Measurements from ENCODE around the gene SIGLEC14.
A peak's percentile ranks its signal among the peaks of the same experiment; 100 is the strongest.
"Not testable (repeated sequence)": the region's sequence is repeated elsewhere in the genome, so short reads cannot be mapped to it uniquely, and the experiment has no call there.

SIGLEC14 gene

DNA sequence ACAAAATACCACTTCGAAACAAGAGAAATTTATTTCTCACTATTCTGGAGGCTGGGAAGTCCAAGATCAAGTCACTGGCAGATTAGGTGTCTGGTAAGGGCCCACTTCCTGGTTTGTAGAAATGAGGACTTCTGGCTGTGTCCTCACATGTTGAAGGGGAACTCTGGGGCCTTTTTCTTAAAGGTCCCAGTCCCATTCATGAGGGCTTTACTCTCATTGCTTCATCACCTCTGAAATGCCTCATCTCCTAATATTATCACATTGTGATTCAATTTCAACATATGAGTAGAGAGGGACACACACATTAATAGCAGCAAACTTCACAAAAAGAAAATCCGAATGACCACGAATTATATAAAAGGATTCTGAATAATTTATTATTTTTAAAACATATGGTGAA is 21.6 kb upstream of the SIGLEC14 start:
- no peak for DNase-seq

- DNase-seq = no peak
These were observed 18.4 kb upstream of the SIGLEC14 start for GRCh38 chr19:51664997-51665396.

- DNase-seq = no peak
These were observed 17.5 kb upstream of the SIGLEC14 start for GRCh38 chr19:51664131-51664530.

DNA sequence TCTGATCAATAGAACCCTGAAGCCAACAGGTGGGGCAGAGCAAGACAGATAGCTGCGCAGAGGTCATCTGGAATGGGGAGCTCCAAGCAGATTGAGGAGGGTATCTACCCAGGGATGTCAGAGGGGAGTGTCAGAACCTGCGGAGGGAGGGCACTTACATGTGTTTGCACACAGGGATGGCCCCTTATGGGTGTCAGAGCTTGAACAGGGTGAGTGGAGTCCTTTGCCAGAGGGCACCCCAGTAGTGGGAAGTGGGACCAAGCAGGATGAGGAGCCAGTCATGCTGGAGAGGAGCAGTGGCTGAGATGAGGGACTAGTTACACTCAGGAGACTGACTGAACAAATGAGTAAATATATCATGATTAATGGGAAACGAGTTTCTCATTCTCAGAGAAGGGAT is 17.0 kb upstream of the SIGLEC14 start:
- DNase-seq = no peak

GRCh38 chr19:51660975-51661600 is 14.5 kb upstream of the SIGLEC14 start:
- peak; percentile 67 to 74 for DNase-seq

- DNase-seq = no peak
These were observed 8.2 kb upstream of the SIGLEC14 start for GRCh38 chr19:51654783-51655182.

DNA sequence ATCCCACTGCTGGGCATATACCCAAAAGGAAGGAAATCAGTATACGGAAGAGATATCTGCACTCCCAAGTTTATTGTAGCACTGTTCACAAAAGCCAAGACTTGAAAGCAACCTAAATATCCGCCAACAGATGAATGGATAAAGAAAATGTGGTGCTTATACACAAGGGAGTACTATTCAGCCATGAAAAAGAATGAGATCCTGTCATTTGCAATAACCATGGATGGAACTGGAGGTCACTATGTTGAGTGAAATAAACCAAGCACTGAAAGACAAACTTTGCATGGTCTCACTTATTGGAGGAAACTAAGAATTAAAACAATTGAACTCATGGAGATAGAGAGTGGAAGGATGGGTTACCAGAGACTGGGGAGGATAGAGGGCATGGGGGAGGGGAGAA is 6.5 kb upstream of the SIGLEC14 start:
- DNase-seq = no peak

DNA sequence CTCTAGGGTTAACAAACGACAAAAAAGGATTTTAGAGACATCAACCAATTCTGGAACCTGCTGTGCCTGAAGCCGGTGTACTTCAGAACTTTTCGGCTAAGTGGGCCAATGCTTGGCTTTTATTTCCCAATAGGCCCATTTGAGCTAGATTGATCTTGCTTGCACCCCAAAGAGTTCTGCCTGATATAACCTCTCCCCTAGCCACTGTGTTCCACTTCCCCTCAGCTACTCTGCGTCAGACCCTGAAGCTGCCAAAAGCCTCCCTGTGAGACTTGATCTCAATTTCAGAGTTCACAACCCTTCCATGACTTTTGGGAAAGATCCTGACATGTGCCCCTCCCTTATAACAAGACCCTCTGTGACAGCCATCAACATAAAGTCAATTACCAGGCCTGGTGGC is 5.6 kb upstream of the SIGLEC14 start:
- DNase-seq = no peak

DNA sequence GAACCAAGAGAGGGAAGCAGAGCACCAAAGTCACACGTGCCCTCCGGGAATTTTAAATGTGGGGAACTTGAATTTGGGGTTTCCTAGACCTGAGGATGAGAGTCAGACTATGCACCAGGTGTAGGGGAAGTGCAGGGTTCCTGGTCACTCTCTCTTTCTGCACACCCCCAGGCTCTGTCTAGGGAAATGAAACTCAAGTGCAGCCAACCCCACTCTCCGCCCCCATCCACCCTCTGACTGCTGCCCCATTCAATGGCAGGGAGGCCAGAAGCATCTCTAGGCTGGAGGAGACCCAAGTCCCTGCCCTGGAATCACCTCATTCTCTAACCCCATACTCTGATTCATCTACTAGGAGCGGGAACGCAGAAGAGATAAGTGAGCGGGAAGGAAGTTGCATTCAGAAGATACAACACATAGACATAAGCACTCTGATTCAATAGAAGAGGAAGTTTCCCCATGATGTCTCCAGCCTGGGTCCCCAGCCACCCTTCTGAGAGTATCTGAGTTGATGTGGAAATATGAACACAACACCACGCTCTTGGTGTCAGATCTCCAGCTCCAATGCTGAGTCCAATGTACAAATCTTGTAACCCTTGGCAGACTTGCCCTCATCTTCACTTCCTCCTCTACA is 4.7 kb upstream of the SIGLEC14 start:
- DNase-seq = no peak

DNA sequence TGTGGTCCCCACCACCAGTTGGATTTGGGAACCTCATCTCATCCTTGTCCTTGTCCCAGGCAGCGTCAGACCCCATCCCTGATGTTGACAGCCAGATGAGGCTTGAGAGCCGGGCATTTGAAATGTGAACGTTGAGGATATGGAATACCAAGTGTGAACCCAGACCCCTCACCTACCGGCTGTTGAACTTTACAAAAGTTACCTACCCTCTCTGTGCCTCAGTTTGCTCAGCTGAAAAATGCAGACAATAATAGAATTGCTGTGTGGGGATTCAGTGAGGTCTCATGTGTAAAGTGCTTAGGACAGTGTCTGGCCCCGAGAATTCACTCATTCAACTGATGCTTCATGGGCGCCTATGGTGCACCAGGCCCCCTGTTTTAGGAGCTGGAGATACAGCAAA is 693 bp upstream of the SIGLEC14 start:
- no peak for DNase-seq

DNA sequence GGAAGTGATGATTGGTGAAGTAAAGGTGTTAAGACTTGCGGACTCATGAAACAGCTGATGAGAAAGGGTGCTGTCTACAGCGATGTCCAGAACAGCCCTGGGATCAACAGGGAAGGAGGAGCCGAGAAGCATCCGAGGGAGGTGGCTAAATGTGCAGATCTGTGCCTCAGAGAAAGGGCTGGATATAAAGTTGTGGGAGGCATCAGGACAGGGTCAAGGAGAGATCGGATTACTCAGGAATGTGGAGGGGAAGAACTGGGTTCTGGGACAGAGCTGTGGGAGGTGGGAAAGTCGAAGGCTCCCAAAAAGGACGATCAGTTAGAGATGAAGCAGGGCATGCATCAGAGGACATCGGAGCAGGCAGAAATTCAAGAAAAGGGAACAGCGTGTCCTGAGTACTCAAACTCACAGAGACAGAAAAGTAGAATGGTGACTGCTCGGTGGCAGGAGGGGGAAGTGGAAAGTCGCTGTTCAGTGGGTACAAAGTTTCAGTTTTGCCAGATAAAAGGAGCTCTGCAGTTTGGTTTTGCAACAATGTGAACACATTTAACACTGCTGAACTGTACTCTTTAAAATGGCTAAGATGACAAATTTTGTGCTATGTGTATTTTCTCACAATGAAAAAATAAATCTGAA is 1.9 kb downstream of the SIGLEC14 start:
- DNase-seq = no peak

DNA sequence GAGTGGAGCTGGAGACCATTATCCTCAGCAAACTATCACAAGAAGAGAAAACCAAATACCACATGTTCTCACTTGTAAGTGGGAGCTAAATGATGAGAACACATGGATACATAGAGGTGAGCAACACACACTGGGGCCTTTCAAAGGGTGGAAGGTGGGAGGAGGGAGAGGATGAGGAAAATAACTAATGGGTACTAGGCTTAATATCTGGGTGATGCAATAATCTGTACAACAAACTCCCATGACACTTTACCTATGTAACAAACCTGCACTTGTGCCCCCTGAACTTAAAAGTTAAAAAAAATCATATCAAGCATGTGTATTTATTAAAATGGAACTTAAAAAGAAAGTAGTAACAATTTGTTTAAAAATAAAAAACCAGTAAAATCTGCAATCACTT is 5.0 kb downstream of the SIGLEC14 start:
- DNase-seq = no peak

DNA sequence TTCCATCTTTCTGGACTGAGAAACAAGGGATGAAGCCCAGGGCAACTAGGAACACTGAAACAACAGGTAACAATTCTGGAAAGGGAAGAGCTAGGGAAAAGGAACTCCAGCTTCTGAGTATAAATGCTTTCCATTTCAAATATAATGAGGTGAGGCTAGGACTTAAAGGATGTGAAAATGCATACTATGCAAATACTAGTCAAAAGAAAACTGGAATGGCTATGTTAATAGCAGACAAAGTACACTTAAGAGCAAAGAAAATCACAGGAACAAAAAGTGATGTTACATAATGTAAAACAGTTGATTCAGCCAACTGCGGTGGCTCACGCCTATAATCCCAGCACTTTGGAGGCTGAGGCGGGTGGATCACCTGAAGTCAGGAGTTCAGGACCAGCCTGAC is 6.2 kb downstream of the SIGLEC14 start:
- DNase-seq = no peak

DNA sequence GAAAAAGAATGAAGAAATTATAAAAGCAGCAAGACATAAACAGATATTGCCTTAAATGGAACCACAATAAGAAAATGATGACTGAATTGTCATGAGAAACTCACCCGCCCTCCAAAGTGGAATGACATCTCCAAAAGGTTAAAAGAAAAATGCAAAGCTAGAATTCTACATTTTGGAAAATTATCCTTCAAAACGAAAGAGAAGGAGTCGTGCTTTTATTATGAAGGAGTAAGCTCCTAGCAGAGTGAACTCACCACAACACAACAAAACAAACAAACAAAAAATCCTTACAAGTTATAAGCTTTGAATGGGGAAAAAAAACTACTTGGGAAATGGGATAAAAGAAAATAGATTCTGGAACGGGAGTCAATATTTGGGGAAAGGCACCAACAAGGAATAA is 6.7 kb downstream of the SIGLEC14 start:
- DNase-seq = no peak

DNA sequence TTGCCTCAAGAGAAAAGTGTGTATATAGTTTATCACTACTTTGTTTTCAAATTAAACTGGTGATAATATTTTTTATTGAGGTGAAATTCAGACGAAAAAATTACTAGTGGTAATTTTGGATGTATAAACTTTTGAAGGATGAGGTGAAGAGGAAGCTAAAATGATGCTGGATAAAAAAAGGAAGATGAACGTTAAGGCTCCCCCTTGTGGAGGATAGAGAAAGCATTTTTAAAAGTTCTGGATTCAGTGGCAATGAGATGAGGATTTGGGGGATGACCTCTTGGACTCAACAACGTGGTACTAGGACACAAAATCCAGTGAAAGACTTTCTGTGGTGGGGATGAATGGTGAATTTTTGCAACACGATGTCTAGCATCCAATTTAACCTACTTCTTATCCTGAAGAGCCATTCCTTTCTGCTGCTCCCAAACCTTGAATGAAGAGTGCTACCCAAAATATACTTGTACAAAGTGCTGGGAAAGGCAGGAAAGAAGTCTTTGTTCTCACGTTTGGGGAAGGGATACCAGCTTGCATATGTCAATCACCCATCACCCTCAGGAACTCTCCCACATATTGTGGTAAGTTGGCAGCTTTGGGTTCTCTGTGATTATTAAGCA is 9.2 kb downstream of the SIGLEC14 start:
- DNase-seq = no peak

DNA sequence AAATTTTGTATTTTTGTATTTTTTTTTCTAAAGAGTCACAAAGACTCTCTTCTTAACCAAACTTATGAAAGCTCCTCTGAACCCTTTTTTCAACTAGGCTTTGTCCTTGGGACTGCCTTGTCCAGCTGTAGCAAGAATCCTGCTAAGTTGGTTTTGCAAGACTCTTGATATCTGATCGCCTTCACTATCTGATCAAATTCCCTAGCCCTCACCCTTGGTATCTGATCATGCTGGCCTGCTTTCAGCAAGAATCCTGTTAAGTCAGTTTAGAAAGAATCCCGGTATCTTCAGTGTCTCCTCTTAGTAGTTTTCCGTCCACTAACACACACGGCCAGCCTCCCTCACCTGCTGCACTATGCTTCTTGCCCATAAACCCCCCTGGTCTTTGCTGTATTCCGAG is 14.5 kb downstream of the SIGLEC14 start:
- DNase-seq = no peak

DNA sequence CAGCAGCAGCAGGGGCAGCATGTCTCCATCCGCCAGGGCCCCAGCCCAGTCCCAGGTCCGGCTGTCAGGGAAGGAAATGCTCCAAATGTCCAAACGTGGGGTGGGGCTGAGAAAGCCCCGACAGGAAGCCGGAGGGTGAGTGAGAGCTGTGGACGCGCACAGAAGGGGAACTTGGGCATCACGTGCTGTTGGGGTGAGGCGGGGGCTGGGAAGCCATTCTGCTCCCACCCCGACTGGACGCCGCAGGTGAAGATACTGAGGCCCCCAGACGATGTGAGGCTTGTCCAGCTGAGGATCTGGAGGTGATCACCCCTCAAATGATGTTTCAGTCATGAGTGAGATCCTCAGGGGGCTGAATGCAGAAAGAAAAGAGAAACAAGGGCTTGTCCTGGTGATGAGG is 16.3 kb downstream of the SIGLEC14 start, which contains the start of gene SIGLEC5:
TSS of gene SIGLEC5 (minus strand) at position 87 of the 400 bp plus-strand sequence. CDS start at position 21, 66 bp downstream.
- not testable (repeated sequence) for DNase-seq

DNA sequence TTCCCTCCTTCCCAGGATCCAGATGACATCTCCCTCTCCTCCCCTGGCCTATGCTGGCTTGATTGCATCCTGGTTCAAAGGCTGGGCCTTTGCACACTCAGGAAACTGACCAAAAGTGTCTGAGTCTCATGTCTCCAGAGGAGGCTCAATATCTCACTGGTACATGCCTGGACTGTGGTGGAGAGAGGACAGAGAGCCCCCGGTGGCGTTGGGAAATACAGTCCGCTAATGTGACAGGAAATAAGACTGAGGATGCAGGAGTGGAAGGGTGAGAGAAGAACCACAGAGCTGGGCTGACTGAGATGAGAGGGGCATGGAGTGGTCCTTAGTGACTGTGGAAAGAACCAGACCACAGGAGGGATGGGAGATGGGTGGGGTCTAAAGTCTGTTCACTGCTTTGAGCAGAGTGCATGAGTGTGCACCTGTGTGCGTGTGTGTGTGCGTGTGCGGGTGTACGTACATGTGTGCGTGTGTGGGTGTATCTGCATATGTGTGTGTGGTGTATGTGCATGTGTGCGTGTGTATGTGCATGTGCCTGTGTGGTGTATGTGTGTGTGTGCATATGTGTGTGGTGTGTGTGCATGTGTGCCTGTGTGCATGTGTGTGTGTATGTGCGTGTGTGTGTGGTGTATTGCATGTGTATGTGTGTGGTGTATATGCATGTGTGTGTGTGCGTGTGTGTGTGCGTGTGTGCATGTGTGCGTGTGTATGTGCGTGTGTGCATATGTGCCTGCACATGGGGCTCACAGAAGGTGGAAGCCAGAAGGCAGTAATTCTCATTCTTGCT is 18.3 kb downstream of the SIGLEC14 start:
- no peak for DNase-seq

DNA sequence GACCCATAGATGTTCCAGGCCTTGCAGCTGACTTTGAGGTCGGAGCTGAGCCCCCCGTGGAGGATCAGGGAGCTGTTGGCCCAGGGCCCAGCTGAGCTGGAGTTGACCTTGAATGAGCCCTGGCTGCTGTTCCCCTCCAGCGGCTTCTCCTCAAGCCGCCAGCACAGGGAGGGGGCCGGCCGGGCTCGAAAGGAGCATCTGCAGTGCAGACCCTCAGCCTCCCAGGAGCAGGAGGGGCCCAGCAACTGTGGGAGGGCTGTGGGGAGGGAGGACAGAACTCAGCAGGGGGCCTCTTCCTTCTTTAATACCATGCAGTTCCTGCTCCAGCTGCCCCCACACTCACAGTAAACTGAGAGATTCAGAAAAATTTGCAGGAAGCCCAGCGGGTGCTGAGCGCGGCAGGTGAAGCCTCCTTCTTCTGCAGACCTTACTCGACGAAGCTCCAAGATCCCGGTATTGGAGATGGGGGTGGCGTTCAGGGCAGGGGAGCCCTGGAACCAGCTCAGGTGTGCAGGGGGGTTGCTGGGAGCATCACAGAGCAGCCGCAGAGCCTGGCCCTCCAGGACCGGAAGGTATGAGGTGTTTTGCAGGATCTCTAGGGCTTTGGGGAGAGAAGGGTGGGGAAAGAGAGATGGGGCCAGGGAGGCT is 19.0 kb downstream of the SIGLEC14 start:
- DNase-seq = no peak

DNA sequence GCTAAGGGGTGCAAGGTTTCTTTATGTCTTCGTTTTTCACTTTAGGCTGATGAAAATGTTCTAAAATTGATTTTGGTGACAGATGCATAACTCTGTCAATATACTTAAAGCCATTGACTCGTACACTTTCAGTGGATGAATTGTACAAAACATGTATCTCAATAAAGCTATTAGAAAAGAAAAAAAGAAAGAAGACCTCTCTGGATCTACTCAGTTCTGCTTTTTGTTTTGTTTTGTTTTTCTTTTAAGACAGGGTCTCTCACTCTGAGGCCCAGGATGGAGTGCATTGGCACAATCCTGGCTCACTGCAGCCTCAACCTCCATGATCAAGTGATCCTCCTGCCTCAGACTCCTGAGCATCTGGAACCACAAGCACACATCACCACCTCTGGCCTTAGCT is 19.9 kb downstream of the SIGLEC14 start:
- no peak for DNase-seq

DNA sequence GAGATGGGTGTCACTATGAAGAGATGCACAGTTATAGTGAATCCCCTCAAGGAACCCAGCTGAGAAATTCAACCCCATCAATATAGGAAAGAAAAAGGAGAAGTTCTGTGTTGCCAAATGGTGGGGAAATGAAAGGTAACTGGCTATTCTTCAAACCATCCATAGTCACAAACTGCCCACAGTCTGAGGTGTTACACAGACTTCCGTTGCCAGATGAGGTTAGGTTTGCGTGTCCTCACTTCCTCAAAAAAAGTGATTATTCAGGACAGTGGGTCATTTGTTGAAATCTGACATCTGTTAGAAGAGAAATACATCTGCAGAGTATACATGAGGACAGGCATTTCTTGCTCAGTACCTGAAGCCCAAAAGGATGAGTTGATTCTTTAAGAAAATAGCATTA is 25.4 kb downstream of the SIGLEC14 start:
- DNase-seq = no peak

- no peak for DNase-seq
These were observed 30.6 kb downstream of the SIGLEC14 start for GRCh38 chr19:51615991-51616390.

GRCh38 chr19:51614789-51615188 is 31.8 kb downstream of the SIGLEC14 start:
- DNase-seq = no peak
